Choroid plexus epithelial cell (primary cell): Measurements from ENCODE around the gene FUZ.

Experiments used
- DNase-seq: peaks from one replicate; pipeline ENCODE4 v3.0.0-alpha.2; 2010; ENCODE audit warnings: low read depth
- H3K4me3 ChIP-seq: 2 replicates; pipeline ENCODE4 v1.5.1; 2011; ENCODE audit warnings: low read depth, mild to moderate bottlenecking, control low read depth, low read length, moderate library complexity
- TF ChIP-seq, protein P1 (sequence below): conservative IDR thresholded peaks from 2 replicates; pipeline ENCODE4 v1.5.1; 2011; ENCODE audit warnings: low read depth, mild to moderate bottlenecking, control low read depth, inconsistent platforms, low read length, moderate library complexity

FUZ gene

DNA sequence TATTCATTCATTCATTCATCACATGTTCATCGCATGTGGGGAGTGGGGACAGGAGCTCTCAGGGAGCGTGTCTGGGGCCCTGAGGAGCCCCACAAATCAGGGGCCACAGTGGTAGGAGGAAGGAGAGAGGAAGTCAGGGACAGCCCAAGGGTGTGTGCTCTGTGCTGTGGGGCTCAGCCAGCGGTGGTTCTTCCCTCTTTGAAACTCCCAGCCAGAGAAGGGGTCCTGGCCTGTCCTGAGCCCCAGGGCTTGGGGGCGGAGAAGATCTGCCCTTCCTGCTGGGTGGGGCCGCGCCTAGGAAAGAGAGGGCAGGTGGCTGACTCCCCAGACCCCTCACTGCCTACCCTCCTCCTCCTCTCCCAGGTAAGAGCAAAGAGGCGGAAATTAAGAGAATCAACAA lies 31.7 kb downstream of the FUZ start:
- TF ChIP-seq, protein P1, sequence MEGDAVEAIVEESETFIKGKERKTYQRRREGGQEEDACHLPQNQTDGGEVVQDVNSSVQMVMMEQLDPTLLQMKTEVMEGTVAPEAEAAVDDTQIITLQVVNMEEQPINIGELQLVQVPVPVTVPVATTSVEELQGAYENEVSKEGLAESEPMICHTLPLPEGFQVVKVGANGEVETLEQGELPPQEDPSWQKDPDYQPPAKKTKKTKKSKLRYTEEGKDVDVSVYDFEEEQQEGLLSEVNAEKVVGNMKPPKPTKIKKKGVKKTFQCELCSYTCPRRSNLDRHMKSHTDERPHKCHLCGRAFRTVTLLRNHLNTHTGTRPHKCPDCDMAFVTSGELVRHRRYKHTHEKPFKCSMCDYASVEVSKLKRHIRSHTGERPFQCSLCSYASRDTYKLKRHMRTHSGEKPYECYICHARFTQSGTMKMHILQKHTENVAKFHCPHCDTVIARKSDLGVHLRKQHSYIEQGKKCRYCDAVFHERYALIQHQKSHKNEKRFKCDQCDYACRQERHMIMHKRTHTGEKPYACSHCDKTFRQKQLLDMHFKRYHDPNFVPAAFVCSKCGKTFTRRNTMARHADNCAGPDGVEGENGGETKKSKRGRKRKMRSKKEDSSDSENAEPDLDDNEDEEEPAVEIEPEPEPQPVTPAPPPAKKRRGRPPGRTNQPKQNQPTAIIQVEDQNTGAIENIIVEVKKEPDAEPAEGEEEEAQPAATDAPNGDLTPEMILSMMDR: no peak
- no peak overlapping the region for H3K4me3 ChIP-seq
- no peak for DNase-seq

DNA sequence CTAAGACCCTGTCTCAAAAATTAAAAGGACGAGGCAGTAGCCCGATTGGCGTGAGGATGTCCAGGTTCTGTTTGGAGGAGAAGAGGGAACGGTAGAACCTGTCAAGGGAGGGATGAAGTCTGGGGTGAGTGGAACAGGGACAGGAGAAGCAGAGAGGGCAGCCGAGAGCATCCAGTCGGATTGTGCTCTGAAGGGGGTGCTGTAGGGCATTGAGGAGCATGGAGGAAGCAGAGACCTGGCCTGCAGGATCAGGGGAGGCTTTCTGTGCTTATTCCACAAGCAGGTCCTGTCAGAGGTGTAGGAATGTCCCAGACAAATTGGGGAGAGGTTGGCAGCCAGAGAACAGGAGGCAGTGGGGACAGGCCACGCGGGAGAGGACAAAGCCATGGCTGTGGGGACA lies 32.2 kb downstream of the FUZ start:
- TF ChIP-seq, protein P1: no peak
- H3K4me3 ChIP-seq: no peak overlapping the region
- DNase-seq: no peak

DNA sequence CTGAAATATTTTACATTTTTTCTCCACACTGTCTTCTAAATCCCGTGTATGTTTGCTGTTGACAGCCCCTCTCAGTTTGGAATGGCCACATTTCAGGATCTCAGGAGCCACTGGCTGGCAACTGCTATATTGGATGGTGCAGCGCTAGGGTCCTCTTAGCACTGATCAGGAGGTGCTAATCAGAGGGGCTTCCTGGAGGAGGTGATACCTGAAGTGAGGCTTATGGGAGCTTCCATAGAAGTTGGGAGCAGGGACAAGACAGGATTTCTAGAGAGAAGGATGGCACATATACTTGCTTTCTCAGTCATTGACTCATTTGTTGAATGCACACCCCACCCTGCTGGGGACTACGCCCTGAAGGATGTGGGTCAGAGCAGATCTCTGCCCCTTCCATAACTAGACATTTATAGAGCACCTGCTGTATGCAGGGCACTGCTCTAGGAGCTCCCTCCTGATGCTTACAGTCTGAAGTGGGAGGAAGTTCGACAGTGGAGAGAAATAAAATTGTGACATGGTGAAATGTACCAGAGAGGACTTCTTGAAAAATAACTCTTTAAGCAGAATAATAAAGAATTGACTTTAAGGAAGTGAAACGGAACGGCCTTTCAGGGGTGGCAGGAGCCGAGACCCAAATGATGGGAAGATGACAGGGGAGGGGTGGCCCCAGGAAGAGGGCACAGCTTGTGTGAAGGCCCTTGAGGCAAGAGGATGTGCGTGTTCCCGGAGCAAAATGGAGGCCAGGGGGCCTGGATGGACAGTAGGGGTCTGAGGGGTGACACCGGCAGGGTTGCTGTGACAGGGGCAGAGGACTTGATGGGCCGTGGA lies 33.1 kb downstream of the FUZ start:
- TF ChIP-seq, protein P1: no peak
- no peak for DNase-seq
- H3K4me3 ChIP-seq: no peak overlapping the region

DNA sequence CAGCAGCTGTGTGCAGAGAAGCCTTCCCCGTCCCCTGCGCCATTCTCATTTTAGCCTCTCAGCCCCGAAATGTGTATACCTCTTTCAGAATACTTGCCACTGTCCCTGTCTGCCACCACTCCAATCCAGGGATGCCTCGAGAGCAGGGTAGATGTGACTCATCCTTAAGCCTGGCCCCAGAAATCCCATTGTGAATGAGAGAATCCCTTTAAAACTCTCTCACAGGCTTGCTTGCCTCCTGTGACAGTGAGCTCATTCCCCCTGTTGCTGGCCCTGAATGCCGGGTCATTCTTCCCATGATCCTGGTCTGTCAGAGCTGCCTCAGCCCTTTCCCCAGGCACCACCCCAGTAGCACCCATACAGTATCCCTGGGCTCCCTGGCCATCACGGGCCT lies 36.7 kb downstream of the FUZ start:
- H3K4me3 ChIP-seq: no peak overlapping the region
- DNase-seq: no peak
- TF ChIP-seq, protein P1: no peak

DNA sequence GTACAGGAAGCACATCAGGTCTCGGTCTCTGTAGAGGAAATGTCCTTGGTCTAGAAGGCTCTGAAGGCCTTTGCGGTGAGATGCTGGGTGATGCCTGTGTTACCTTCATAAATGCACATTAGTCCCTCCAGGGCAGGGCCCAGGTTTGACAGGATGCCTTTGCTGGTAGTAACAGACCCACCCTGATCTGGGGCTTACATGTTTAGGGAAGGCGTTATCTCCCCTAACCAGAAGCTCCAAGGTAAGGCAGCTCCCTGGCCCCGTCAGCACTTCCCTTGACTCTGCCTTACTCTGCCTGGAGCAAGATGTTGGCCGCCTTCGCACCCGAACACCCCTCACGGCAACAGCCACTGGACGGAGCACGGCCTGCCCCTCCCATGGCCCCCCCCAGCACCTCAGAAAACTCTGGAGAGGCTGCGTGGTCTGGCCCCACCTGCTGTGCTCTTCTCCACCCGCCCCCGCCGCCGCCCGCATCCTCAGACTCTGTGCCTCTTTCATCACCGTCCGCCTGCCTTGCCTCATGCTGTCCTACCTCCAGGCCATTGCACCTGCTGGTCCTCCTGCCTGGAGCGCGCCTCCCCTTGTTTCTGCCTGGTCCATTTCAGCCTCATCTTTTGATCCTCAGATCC lies 37.2 kb downstream of the FUZ start:
- no peak for DNase-seq
- TF ChIP-seq, protein P1: no peak
- H3K4me3 ChIP-seq: no peak overlapping the region

DNA sequence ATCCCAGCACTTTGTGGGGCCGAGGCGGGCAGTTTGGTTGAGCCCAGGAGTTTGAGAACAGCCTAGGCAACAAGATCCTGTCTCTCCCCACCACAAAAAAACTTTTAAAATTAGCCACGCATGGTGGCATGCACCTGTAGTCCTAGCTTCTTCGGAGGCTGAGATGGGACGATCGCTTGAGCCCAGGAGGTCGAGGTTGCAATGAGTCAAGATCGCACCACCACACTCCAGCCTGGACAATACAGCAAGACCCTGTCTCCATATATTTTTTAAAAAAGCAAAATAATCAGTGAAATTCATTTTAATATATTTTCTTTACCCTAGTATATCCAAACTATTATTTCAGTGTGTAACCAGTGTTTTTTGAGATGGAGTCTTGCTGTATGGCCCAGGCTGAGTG lies 38.1 kb downstream of the FUZ start:
- TF ChIP-seq, protein P1: no peak
- no peak for DNase-seq
- H3K4me3 ChIP-seq: no peak overlapping the region
